ENCODE data around the gene DNM1.

The DNM1 gene

DNA sequence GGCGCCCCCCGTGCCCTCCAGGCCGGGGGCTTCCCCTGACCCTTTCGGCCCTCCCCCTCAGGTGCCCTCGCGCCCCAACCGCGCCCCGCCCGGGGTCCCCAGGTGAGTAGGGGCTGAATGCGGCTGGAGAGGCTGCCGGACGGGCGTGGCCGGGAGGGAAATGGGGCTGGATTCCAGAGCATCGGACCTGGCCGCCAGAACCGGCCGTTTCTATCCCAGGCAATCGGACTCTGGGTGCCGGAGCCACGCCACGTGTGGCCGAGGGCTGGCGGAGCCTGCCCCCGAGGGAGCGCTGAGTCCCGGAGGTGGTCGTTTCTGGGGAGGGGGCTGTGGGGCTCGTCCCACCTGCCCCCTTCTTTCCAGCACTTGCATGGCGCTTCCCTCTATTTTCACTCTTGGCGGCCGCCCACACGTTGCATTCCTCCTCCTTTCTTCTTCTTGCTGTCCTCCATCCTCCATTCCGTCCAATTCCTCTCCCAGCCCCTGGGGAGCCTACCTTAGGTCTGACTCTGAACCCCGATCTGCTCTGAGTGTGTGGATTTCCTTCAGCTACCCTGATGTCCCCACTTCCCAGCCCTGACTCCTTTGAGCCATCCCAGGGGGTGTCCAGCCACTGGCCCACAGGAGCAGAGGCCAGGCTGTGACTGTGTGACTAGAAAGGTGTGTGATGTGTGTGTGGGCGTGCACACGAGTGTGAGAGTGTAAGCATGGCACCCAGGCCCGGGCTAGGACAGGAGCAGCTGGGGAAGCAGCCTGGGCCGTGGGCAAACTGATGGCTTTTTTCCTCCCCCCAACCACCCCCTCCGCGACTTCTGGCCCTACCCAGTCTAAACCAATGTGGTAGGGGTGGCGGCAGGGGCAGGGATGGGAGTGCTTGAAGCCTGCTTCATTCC, 47.9 kb downstream of the DNM1 start:
- H3K9me2 ChIP-seq (ENCODE audit: low read depth, low read length): no peaks in the 10 kb centered on the region
- TF ChIP-seq, protein P1, sequence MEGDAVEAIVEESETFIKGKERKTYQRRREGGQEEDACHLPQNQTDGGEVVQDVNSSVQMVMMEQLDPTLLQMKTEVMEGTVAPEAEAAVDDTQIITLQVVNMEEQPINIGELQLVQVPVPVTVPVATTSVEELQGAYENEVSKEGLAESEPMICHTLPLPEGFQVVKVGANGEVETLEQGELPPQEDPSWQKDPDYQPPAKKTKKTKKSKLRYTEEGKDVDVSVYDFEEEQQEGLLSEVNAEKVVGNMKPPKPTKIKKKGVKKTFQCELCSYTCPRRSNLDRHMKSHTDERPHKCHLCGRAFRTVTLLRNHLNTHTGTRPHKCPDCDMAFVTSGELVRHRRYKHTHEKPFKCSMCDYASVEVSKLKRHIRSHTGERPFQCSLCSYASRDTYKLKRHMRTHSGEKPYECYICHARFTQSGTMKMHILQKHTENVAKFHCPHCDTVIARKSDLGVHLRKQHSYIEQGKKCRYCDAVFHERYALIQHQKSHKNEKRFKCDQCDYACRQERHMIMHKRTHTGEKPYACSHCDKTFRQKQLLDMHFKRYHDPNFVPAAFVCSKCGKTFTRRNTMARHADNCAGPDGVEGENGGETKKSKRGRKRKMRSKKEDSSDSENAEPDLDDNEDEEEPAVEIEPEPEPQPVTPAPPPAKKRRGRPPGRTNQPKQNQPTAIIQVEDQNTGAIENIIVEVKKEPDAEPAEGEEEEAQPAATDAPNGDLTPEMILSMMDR (IDR thresholded peaks at IDR 0.05; ENCODE audit: low read length): no peak
- TF ChIP-seq EZH2 (IDR thresholded peaks at IDR 0.05; ENCODE audit: borderline replicate concordance, low read length): no peak
- H3K27ac ChIP-seq (ENCODE audit: low read depth, low read length, poor library complexity, severe bottlenecking): no peak overlapping the region
- peaks cover 23% of the 10 kb centered on the region for H3K27me3 ChIP-seq (ENCODE audit: insufficient read depth, low read length)
- H3K4me3 ChIP-seq (ENCODE audit: low read depth, low read length, poor library complexity, severe bottlenecking): peak overlapping the region; percentile 60
- H3K4me1 ChIP-seq (ENCODE audit: insufficient read depth, low read length, severe bottlenecking): peaks cover 25% of the 10 kb centered on the region
- peak overlapping the region; percentile 75 for H3K4me2 ChIP-seq (ENCODE audit: low read length)
- no peaks in the 10 kb centered on the region for H3K79me2 ChIP-seq (ENCODE audit: insufficient read depth, low read length)
- H3K9ac ChIP-seq (ENCODE audit: low read length): peak overlapping the region; percentile 34; the same call in 1 of the 2 replicates
- no peaks in the 10 kb centered on the region for H4K20me1 ChIP-seq (ENCODE audit: insufficient read depth, low read length)
- no peaks in the 10 kb centered on the region for H3F3A ChIP-seq (ENCODE audit: insufficient read depth, low read length)
- H3K36me3 ChIP-seq (ENCODE audit: insufficient read depth, low read length): no peaks in the 10 kb centered on the region
- no peaks in the 10 kb centered on the region for H3K9me3 ChIP-seq (ENCODE audit: low read length)
- H2AFZ ChIP-seq (ENCODE audit: low read length): no peak overlapping the region

DNA sequence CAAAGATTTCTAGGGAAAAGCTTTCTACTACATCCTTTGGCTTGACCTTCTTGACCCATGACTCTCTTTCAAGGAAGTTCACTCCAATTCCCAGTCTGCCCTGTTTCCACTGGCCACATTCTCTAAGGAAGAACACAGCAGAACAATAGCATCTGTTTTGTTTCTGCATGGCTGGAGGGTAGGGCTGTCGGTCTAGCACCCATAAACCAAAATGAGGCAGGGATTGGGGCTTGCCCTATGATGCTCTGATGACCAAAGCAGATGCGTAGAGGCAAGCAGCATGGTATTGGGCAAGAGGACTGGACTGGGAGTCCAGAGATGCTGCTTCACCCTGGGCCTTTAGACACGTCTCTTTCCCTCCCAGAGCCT, 48.5 kb downstream of the DNM1 start:
- Histone ChIP-seq H3K79me2 (ENCODE audit: insufficient read depth, low read length) (no peaks in the 10 kb centered on the region), H3K9ac (ENCODE audit: low read length) (no peak overlapping the region), H2AFZ (ENCODE audit: low read length) (no peak overlapping the region), H3K9me3 (ENCODE audit: low read length) (no peaks in the 10 kb centered on the region), H3K4me2 (ENCODE audit: low read length) (no peak overlapping the region), H3K4me3 (ENCODE audit: low read depth, low read length, poor library complexity, severe bottlenecking) (no peak overlapping the region), H3K9me2 (ENCODE audit: low read depth, low read length) (no peaks in the 10 kb centered on the region), H3K27ac (ENCODE audit: low read depth, low read length, poor library complexity, severe bottlenecking) (no peak overlapping the region), H3K27me3 (ENCODE audit: insufficient read depth, low read length) (peaks cover 23% of the 10 kb centered on the region), H3F3A (ENCODE audit: insufficient read depth, low read length) (no peaks in the 10 kb centered on the region), H4K20me1 (ENCODE audit: insufficient read depth, low read length) (no peaks in the 10 kb centered on the region), H3K36me3 (ENCODE audit: insufficient read depth, low read length) (no peaks in the 10 kb centered on the region), H3K4me1 (ENCODE audit: insufficient read depth, low read length, severe bottlenecking) (peaks cover 25% of the 10 kb centered on the region)
- no peak for TF ChIP-seq EZH2 (IDR thresholded peaks at IDR 0.05; ENCODE audit: borderline replicate concordance, low read length)
- TF ChIP-seq, protein P1 (IDR thresholded peaks at IDR 0.05; ENCODE audit: low read length): no peak

DNA sequence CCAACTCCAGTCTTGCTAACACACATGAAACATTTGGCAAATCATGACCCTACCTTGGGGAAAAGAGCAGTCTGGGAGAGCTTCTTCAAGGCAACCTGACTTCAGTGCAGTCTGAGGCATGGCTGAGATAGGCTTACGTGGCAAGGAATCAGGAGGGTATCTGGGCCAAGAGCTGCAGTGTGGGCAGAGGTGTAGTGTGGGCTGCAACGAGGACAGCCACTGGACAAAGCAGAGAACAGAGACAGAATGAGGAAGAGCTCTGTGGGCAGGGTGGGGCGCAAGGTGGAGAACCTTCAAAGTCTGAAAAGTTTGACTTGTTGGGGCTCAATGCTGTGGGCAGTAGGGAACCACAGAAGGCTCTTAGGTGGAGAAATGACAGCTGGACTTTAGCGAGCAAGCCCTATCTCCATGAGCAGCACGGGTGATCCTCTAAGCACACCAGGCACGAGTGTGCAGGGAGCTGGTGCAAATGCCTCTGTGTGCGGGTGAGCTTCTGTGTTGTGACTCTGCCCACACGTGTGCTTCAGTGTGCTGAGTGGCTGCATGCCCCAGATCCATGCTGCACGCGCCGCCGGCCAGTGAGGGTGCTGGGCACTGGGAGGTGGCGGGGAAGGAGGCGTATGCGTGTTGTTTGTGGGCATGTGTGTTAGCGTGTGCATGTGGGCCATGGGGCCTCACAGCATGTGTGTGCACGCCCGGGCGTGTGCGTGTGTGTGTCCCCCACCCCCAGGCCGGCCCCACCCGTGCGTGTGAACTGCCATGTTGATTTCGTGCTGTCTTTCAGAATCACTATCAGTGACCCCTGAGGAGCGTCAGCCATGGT, 49.3 kb downstream of the DNM1 start:
- Histone ChIP-seq H3F3A (ENCODE audit: insufficient read depth, low read length) (no peaks in the 10 kb centered on the region), H3K27me3 (ENCODE audit: insufficient read depth, low read length) (peaks cover 23% of the 10 kb centered on the region), H3K4me1 (ENCODE audit: insufficient read depth, low read length, severe bottlenecking) (peaks cover 25% of the 10 kb centered on the region), H3K4me2 (ENCODE audit: low read length) (peak overlapping the region; percentile 24; the same call in 1 of the 2 replicates), H4K20me1 (ENCODE audit: insufficient read depth, low read length) (no peaks in the 10 kb centered on the region), H3K36me3 (ENCODE audit: insufficient read depth, low read length) (peaks cover under 1% of the 10 kb centered on the region; the same call in 1 of the 2 replicates), H2AFZ (ENCODE audit: low read length) (no peak overlapping the region), H3K9ac (ENCODE audit: low read length) (no peak overlapping the region), H3K4me3 (ENCODE audit: low read depth, low read length, poor library complexity, severe bottlenecking) (no peak overlapping the region), H3K27ac (ENCODE audit: low read depth, low read length, poor library complexity, severe bottlenecking) (no peak overlapping the region), H3K9me2 (ENCODE audit: low read depth, low read length) (no peaks in the 10 kb centered on the region), H3K79me2 (ENCODE audit: insufficient read depth, low read length) (no peaks in the 10 kb centered on the region), H3K9me3 (ENCODE audit: low read length) (no peaks in the 10 kb centered on the region)
- TF ChIP-seq EZH2 (IDR thresholded peaks at IDR 0.05; ENCODE audit: borderline replicate concordance, low read length): no peak
- TF ChIP-seq, protein P1 (IDR thresholded peaks at IDR 0.05; ENCODE audit: low read length): no peak

Measured in OCI-LY1 (cell line).